Measurements from ENCODE around the gene PJA2.
"Not testable (repeated sequence)": the region's sequence is repeated elsewhere in the genome, so short reads cannot be mapped to it uniquely, and the experiment has no call there.

Gene PJA2

DNA sequence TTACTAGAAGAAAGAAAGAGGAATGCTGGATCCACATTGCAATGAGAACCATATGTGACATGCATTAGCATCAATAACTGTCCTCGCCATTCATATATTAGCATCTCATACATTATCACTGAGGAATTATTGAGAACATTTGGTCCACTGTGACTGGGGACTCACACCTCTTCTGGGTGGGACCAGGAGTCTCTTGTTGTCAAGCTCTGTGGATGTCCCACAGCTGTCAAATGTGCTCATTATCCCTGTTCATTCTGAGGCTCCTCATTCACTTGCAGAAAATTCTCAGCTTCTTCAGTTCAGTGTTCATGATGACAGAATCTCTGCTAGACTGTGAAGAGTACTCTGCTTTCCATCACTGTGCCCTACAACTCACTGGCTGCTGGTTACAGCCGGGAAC is 109.4 kb downstream of the PJA2 start:
- DNase-seq: no peak

DNA sequence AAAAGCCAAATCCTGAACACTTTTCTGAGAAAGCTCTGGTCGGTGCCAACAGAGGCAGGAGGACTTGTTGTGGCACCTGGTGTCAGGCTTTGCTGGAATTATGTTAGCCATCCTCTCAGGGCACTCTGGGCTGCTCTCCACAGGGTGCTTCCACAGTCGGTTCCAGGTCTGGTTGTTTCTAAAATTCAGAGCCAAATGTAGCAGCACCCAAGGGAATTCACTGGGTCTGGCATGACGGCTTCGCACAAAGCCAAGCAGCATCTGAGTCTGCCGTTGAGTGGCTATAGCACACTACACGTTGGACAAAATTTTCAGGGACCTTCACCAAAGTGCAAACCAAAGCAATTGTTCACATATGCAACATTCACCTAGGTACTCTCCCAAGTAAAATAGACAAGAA is 110.2 kb downstream of the PJA2 start:
- no peak for DNase-seq

GRCh38 chr5:109298794-109299193 is 111.0 kb downstream of the PJA2 start:
- DNase-seq: no peak

- DNase-seq: no peak
Measured at GRCh38 chr5:109297900-109298299, 111.9 kb downstream of the PJA2 start.

DNA sequence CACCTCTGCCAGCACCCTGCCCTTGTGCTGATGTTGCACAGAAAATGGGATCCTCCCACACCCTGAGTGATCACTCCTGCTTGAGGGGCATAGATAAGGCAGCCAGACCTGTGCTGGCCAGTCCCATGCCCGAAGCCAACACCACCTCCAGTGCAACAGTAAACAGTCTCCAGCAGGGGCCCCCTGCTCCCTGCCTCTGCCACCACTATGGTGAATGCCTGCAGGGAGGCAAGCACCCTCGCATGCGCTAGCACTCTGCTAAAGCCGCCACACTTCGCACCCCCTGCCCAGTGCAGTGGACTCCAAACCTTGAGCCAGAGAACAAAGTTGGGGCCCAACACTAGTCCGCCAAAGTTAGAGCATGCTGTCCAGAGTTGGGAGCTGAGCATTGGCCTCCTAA is 118.7 kb downstream of the PJA2 start:
- no peak for DNase-seq

DNA sequence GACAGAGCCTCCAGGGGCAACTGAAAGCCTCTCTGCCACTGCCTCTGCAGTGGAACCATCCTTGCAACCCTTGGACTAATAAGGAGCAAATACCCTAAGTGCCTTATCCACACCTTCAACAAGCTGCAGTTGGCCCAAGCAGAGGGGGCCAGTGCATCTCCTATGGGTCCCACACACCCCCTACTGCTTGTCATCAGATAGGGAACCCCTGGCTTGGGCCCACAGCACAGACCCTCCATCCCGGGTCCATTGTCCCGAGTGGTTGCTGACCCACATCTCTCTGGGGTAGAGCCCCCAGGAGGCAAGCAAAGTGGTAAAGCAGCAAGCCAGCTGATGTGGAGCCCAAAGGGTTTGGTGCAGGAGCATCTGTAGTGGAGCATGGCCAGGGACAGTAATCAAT is 119.5 kb downstream of the PJA2 start:
- no peak for DNase-seq

DNA sequence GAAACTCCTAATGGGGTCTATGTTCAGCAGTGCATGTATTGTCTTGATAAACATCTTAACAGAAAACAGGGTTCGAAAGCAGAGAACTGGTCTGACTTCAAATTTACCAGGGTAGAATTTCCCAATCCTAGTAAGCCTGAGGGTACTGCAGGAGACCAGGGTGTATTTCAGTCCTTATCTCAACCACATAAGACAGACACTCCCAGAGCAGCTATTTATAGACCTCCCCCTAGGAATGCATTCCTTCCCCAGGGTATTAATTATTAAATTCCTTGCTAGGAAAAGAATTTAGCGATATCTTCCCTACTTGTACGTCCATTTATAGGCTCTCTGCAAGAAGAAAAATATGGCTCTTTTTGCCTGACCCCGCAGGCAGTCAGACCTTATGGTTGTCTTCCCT is 123.1 kb downstream of the PJA2 start:
- DNase-seq: not testable (repeated sequence)

Data from activated CD8-positive, alpha-beta memory T cell treated with anti-CD3 and anti-CD28 coated beads, Interleukin-2, amount 50 U/mL, for 48 hours (primary cell).